B cell (primary cell): Measurements from ENCODE around the gene HHAT. TPM values are rescaled to one million over a fixed set of nuclear protein-coding genes. Genes with fewer than 3 reads are reported as not detected.

ENCODE experiments used
- ATAC-seq: fragments of 200-7000 bp; cut with Tn5 transposase; one replicate; pipeline ENCODE4 v1.10.0; 2021; ENCODE audit warnings: low read depth, mild to moderate bottlenecking, moderate number of reproducible peaks, moderate library complexity
- CTCF ChIA-PET: fragments of 350-600 bp; sonication (Branson Sonifier 250); formaldehyde crosslinking; loops from one replicate; lab custom pipeline; 2021; ENCODE audit warnings: antibody characterized with exemption, inconsistent platforms; lab: Charles Lee
- POLR2A ChIA-PET: fragments of 350-600 bp; sonication (Branson Sonifier 250); formaldehyde crosslinking; loops from one replicate; lab custom pipeline; 2021; ENCODE audit warnings: antibody characterized with exemption; lab: Charles Lee
- DNase-seq: peaks from one replicate; pipeline ENCODE4 v3.0.0; 2013
- H2AFZ ChIP-seq: 2 replicates; pipeline ENCODE4 v1.6.1; 2012; ENCODE audit warnings: mild to moderate bottlenecking, low read depth, low read length; ENCODE audit not compliant: insufficient read depth, poor library complexity, severe bottlenecking
- H3K27ac ChIP-seq, 2 donors: 1 replicate in 1 of 2; 2 replicates in 1 of 2; pipeline ENCODE4 v1.5.1; 2012 to 2013; ENCODE audit warnings: low read length in 2 of 2, mild to moderate bottlenecking in 2 of 2, moderate library complexity in 1 of 2
- H3K27me3 ChIP-seq, 4 experiments: fragments of 200-600 bp in 1 of 4; sonication (generic) in 1 of 4; replicated peaks in 1 of 4; 1 replicate in 2 of 4; 2 replicates in 2 of 4; pipeline versions ENCODE4 v1.6.1 to v1.7.0; 2013 to 2016; ENCODE audit warnings: low read length in 3 of 4, mild to moderate bottlenecking in 2 of 4, mixed read lengths in 1 of 4, moderate library complexity in 1 of 4; ENCODE audit not compliant: insufficient read depth in 4 of 4, control insufficient read depth in 3 of 4; ENCODE audit errors: control extremely low read depth in 1 of 4
- H3K36me3 ChIP-seq, 2 experiments: replicated peaks in 1 of 2; 1 replicate in 1 of 2; 2 replicates in 1 of 2; pipeline versions ENCODE4 v1.6.1 to v1.7.1; 2013; ENCODE audit warnings: low read length in 1 of 2; ENCODE audit not compliant: insufficient read depth in 2 of 2, control insufficient read depth in 1 of 2; ENCODE audit errors: control extremely low read depth in 1 of 2, extremely low read depth in 1 of 2
- H3K4me1 ChIP-seq, 2 donors: fragments of 200-600 bp in 1 of 2; sonication (generic) in 1 of 2; 1 replicate in 1 of 2; 2 replicates in 1 of 2; pipeline versions ENCODE4 v1.5.1 to v1.6.1; 2013 to 2017; ENCODE audit warnings: low read length in 2 of 2; ENCODE audit not compliant: control insufficient read depth in 2 of 2, insufficient read depth in 2 of 2
- H3K4me2 ChIP-seq: replicated peaks from 2 replicates; pipeline ENCODE3; 2012; ENCODE audit warnings: mild to moderate bottlenecking, low read depth, low read length; ENCODE audit not compliant: poor library complexity, severe bottlenecking
- H3K4me3 ChIP-seq, 5 experiments: fragments of 200-600 bp in 1 of 5; sonication (generic) in 1 of 5; 1 replicate in 3 of 5; 2 replicates in 2 of 5; pipeline versions ENCODE4 v1.5.1 to v1.7.0; 2011 to 2016; ENCODE audit warnings: low read length in 4 of 5, mild to moderate bottlenecking in 4 of 5, low read depth in 2 of 5, control low read depth in 1 of 5, moderate library complexity in 1 of 5; ENCODE audit not compliant: insufficient read depth in 1 of 5; ENCODE audit errors: control extremely low read depth in 1 of 5, extremely low read depth in 1 of 5
- H3K79me2 ChIP-seq: fragments of 200-600 bp; sonication (generic); one replicate; pipeline ENCODE4 v1.6.0; 2016; ENCODE audit warnings: low read length; ENCODE audit not compliant: control insufficient read depth, insufficient read depth
- H3K9ac ChIP-seq: fragments of 200-600 bp; sonication (generic); 2 replicates; pipeline ENCODE4 v1.6.1; 2017; ENCODE audit warnings: mild to moderate bottlenecking, low read length, moderate library complexity
- H3K9me3 ChIP-seq, 3 donors: one replicate each; pipeline versions ENCODE4 v1.6.1 to v1.7.1; 2013; ENCODE audit warnings: low read length in 2 of 3; ENCODE audit not compliant: control insufficient read depth in 2 of 3, insufficient read depth in 1 of 3; ENCODE audit errors: control extremely low read depth in 1 of 3
- H4K20me1 ChIP-seq: 2 replicates; pipeline ENCODE4 v1.6.0; 2012; ENCODE audit warnings: mild to moderate bottlenecking, low read length; ENCODE audit not compliant: insufficient read depth, control insufficient read depth, poor library complexity, severe bottlenecking
- H3K27ac Mint-ChIP-seq: one replicate; pipeline ENCODE4 v1.8.0; 2021; ENCODE audit warnings: mixed read lengths
- H3K27me3 Mint-ChIP-seq: one replicate; pipeline ENCODE4 v1.8.0; 2021; ENCODE audit warnings: mixed read lengths
- H3K4me1 Mint-ChIP-seq: one replicate; pipeline ENCODE4 v1.8.0; 2021; ENCODE audit warnings: mixed read lengths
- H3K4me3 Mint-ChIP-seq: one replicate; pipeline ENCODE4 v1.8.0; 2021; ENCODE audit warnings: mixed read lengths
- H3K9me3 Mint-ChIP-seq: one replicate; pipeline ENCODE4 v1.8.0; 2022; ENCODE audit warnings: mixed read lengths; ENCODE audit not compliant: insufficient read depth
- CTCF ChIP-seq: fragments of 200-600 bp; IDR thresholded peaks from one replicate; pipeline ENCODE4 v1.8.0; 2022; ENCODE audit warnings: antibody characterized with exemption, mild to moderate bottlenecking
- EZH2 ChIP-seq: IDR thresholded peaks from 2 replicates; pipeline ENCODE4 v1.6.1; 2012; ENCODE audit warnings: borderline replicate concordance, low read depth, mild to moderate bottlenecking, moderate library complexity, low read length; ENCODE audit not compliant: insufficient read depth, poor library complexity, severe bottlenecking
- WGBS: methylation state at CpG from one replicate; pipeline ENCODE4 v1.1.5; 2013; ENCODE audit warnings: missing lambda C conversion rate; ENCODE audit not compliant: insufficient coverage; 5-methylcytosine and 5-hydroxymethylcytosine counted together
- intact Hi-C: fragments of 100-400 bp; cut with micrococcal nuclease; formaldehyde crosslinking; loops from one replicate; pipeline ENCODE4 v1.10.0; 2022
- polyA plus RNA-seq: library from polyadenylated mRNA; depleted of rRNA; stranded (reverse); fragments of >200 nt; gene quantifications from 2 replicates; pipeline ENCODE4 v1.2.3, GENCODE V29; 2012
- total RNA-seq, 2 donors: library from RNA; stranded (reverse); fragments of 120-200 nt in 1 of 2; gene quantifications; 1 replicate in 1 of 2; 2 replicates in 1 of 2; pipeline versions ENCODE4 v1.2.3 to v1.2.4, GENCODE V29; 2013 to 2022

Gene HHAT
- total and polyA plus RNA-seq, 2 donors (not counting 1 experiment from before 2014, with no cell fraction given) = 4.0 to 28.2 TPM

GRCh38 chr1:210650403-210650802 lies 321.7 kb downstream of the HHAT start:
- H3K4me1 ChIP-seq = no peaks in the 10 kb centered on the region
- TF ChIP-seq CTCF = no peak
- TF ChIP-seq EZH2 = no peak
- no peaks in the 10 kb centered on the region for H3K4me1 Mint-ChIP-seq
- H3K4me3 Mint-ChIP-seq = no peak overlapping the region
- intact Hi-C loops = no loop called here
- H2AFZ ChIP-seq = no peak overlapping the region
- H3K4me3 ChIP-seq = no peak overlapping the region
- H3K9ac ChIP-seq = no peak overlapping the region
- no CpG with 5 or more reads among the region's 2 CpGs for WGBS
- ChIA-PET POLR2A (no interaction called here), CTCF (interaction anchor here (0.6 kb wide), 1 partner anchor 864 kb away, joined by 3 read pairs; no protein-coding TSS in a partner anchor)
- DNase-seq (no peak), ATAC-seq (no peak)
- H3K27me3 ChIP-seq = no peaks in the 10 kb centered on the region
- no peak overlapping the region for H3K27ac Mint-ChIP-seq
- no peaks in the 10 kb centered on the region for H3K9me3 Mint-ChIP-seq
- H3K27me3 Mint-ChIP-seq = no peaks in the 10 kb centered on the region
- no peak overlapping the region for H3K27ac ChIP-seq
- no peaks in the 10 kb centered on the region for H3K79me2 ChIP-seq
- no peaks in the 10 kb centered on the region for H3K9me3 ChIP-seq
- H3K4me2 ChIP-seq = no peak overlapping the region
- H3K36me3 ChIP-seq = no peaks in the 10 kb centered on the region
- H4K20me1 ChIP-seq = no peaks in the 10 kb centered on the region

GRCh38 chr1:210652329-210652954 lies 323.7 kb downstream of the HHAT start:
- no peak overlapping the region for H3K27ac Mint-ChIP-seq
- no peaks in the 10 kb centered on the region for H3K4me1 Mint-ChIP-seq
- Histone ChIP-seq H3K27ac (no peak overlapping the region), H3K36me3 (no peaks in the 10 kb centered on the region), H3K79me2 (no peaks in the 10 kb centered on the region), H3K4me1 (no peaks in the 10 kb centered on the region), H3K4me2 (no peak overlapping the region), H3K9me3 (no peaks in the 10 kb centered on the region), H3K4me3 (no peak overlapping the region), H3K9ac (no peak overlapping the region), H4K20me1 (no peaks in the 10 kb centered on the region), H2AFZ (no peak overlapping the region), H3K27me3 (no peaks in the 10 kb centered on the region)
- H3K9me3 Mint-ChIP-seq = no peaks in the 10 kb centered on the region
- ChIA-PET CTCF (no interaction called here), POLR2A (no interaction called here)
- TF ChIP-seq CTCF (no peak), EZH2 (no peak)
- no peaks in the 10 kb centered on the region for H3K27me3 Mint-ChIP-seq
- WGBS = 89% methylated on average over 6 of the region's 7 CpGs
- intact Hi-C loops = no loop called here
- DNase-seq (no peak), ATAC-seq (no peak)
- H3K4me3 Mint-ChIP-seq = no peak overlapping the region
